GM12878 (cell line): Measurements from ENCODE around the gene PTMA. TPM values are rescaled to one million over a fixed set of nuclear protein-coding genes. Genes with fewer than 3 reads are reported as not detected.

Experiments
- ATF7 ChIP-seq: fragments of 450-650 bp; IDR thresholded peaks from 2 replicates; pipeline ENCODE4 v1.6.1; 2016; ENCODE audit warnings: low read depth, mild to moderate bottlenecking
- BCL3 ChIP-seq: IDR thresholded peaks from 2 replicates; pipeline ENCODE4 v1.6.1; 2011; ENCODE audit warnings: borderline replicate concordance, low read depth, mild to moderate bottlenecking, moderate library complexity, low read length; ENCODE audit not compliant: insufficient read depth, poor library complexity, severe bottlenecking
- CHD2 ChIP-seq: IDR thresholded peaks from 2 replicates; pipeline ENCODE4 v1.6.1; 2011; ENCODE audit warnings: low read depth, low read length, improper control_type of control experiment, borderline replicate concordance
- FOS ChIP-seq: IDR thresholded peaks from 3 replicates; pipeline ENCODE4 v1.6.1; 2011; ENCODE audit warnings: borderline replicate concordance; ENCODE audit not compliant: insufficient read length; ENCODE audit errors: extremely low read depth
- IKZF2 ChIP-seq, 2 experiments: fragments of 450-650 bp; IDR thresholded peaks; 2 replicates each; pipeline ENCODE4 v1.6.1; 2017; ENCODE audit warnings: mild to moderate bottlenecking in 2 of 2, moderate library complexity in 2 of 2
- KAT2A ChIP-seq: conservative IDR thresholded peaks from 2 replicates; pipeline ENCODE4 v1.6.1; 2011; ENCODE audit warnings: low read depth, low read length; ENCODE audit not compliant: control insufficient read depth
- KLF5 ChIP-seq: fragments of 450-650 bp; IDR thresholded peaks from 2 replicates; pipeline ENCODE4 v1.6.1; 2014; ENCODE audit warnings: mild to moderate bottlenecking; ENCODE audit not compliant: partially characterized antibody
- MEF2B ChIP-seq: fragments of 450-650 bp; IDR thresholded peaks from 2 replicates; pipeline ENCODE4 v1.6.1; 2018; ENCODE audit warnings: mild to moderate bottlenecking, moderate library complexity; ENCODE audit not compliant: partially characterized antibody, poor library complexity, severe bottlenecking
- NFXL1 ChIP-seq: fragments of 450-650 bp; IDR thresholded peaks from 2 replicates; pipeline ENCODE4 v1.6.1; 2017; ENCODE audit warnings: antibody characterized with exemption, mild to moderate bottlenecking, borderline replicate concordance
- PBX3 ChIP-seq: IDR thresholded peaks from 2 replicates; pipeline ENCODE4 v1.6.1; 2011; ENCODE audit warnings: mild to moderate bottlenecking, low read depth, low read length, moderate library complexity; ENCODE audit not compliant: insufficient replicate concordance
- PKNOX1 ChIP-seq: fragments of 450-650 bp; IDR thresholded peaks from 2 replicates; pipeline ENCODE4 v1.6.1; 2016; ENCODE audit warnings: mild to moderate bottlenecking
- POLR2A ChIP-seq: IDR thresholded peaks from 2 replicates; pipeline ENCODE4 v1.6.1; 2011; ENCODE audit warnings: low read depth, mild to moderate bottlenecking, low read length
- POLR2AphosphoS5 ChIP-seq: IDR thresholded peaks from 2 replicates; pipeline ENCODE4 v1.6.1; 2011; ENCODE audit warnings: mild to moderate bottlenecking, low read length, inconsistent platforms
- RELA ChIP-seq: fragments of 450-650 bp; IDR thresholded peaks from 2 replicates; pipeline ENCODE4 v1.8.0; 2014; ENCODE audit warnings: borderline replicate concordance; ENCODE audit not compliant: partially characterized antibody
- SMAD1 ChIP-seq: fragments of 450-650 bp; IDR thresholded peaks from 2 replicates; pipeline ENCODE4 v1.6.1; 2018; ENCODE audit warnings: mild to moderate bottlenecking, low read depth; ENCODE audit not compliant: partially characterized antibody
- SMC3 ChIP-seq: IDR thresholded peaks from 2 replicates; pipeline ENCODE4 v1.6.1; 2011; ENCODE audit warnings: low read length, improper control_type of control experiment, borderline replicate concordance
- SUZ12 ChIP-seq: fragments of 200-600 bp; sonication (generic); IDR thresholded peaks from one replicate; pipeline ENCODE4 v1.6.1; 2018; ENCODE audit warnings: antibody characterized with exemption, mild to moderate bottlenecking; ENCODE audit not compliant: unreplicated experiment
- polyA plus RNA-seq, 11 experiments: library from polyadenylated mRNA; depleted of rRNA in 4 of 11; unstranded in 6 of 11; stranded (reverse) in 5 of 11; fragments of >200 nt; fragmentation: Nextera tagmentation in 4 of 11; fragmentation: Illumina TruSeq in 1 of 11; extraction: Ambion mirVana in 4 of 11; extraction: Trizol in 1 of 11; gene quantifications; 1 replicate in 1 of 11; 2 replicates in 10 of 11; pipeline versions ENCODE4 v1.2.1 to v1.2.3, GENCODE V29; 2011 to 2016; ENCODE audit warnings: inconsistent platforms in 2 of 11, missing spikeins in 2 of 11, low read depth in 1 of 11
- total RNA-seq, 4 experiments: library from RNA; depleted of rRNA in 3 of 4; stranded (reverse); fragments of >200 nt in 3 of 4; fragmentation: Illumina TruSeq in 1 of 4; extraction: Trizol in 1 of 4; gene quantifications; 2 replicates each; pipeline versions ENCODE4 v1.2.1 to v1.2.3, GENCODE V29; 2013 to 2021

PTMA gene
- total and polyA plus RNA-seq, 10 of the 15 experiments (the other 5 are each of a cell fraction or from before 2014, with no cell fraction given): 1,144 to 5,018 (median 3,464) TPM

GRCh38 chr2:231666171-231667095 is 41.9 kb upstream of the PTMA start (continued):
- peak; percentile 18 for TF ChIP-seq PBX3
- peak; percentile 15; the same call in 1 of the 2 replicates for TF ChIP-seq PKNOX1
- peak; percentile 95 for TF ChIP-seq POLR2AphosphoS5
- TF ChIP-seq RELA: peak; percentile 63
- TF ChIP-seq CHD2: peak; percentile 88
- peak; percentile 64 for TF ChIP-seq SMAD1
- TF ChIP-seq NFXL1: no peak
- TF ChIP-seq POLR2A: peak; percentile 94
- peak; percentile 82 to 84 for TF ChIP-seq IKZF2 (IDR thresholded peaks at IDR 0.05)
- TF ChIP-seq KAT2A: no peak
- peak; percentile 66 for TF ChIP-seq MEF2B
- no peak for TF ChIP-seq SMC3
- TF ChIP-seq KLF5: no peak
- TF ChIP-seq SUZ12: no peak
- TF ChIP-seq FOS: no peak
- TF ChIP-seq BCL3: peak; percentile 35
- peak; percentile 59 for TF ChIP-seq ATF7
